IPS-18c (cell line): ENCODE results near the gene CAPS.
"Not testable (repeated sequence)": the region's sequence is repeated elsewhere in the genome, so short reads cannot be mapped to it uniquely, and the experiment has no call there.

Experiments used
- H3K4me3 ChIP-seq: 2 replicates; pipeline ENCODE4 v1.7.0; 2013; ENCODE audit warnings: low read depth, mild to moderate bottlenecking, low read length, moderate library complexity; ENCODE audit not compliant: insufficient read depth
- H3K9me3 ChIP-seq: one replicate; pipeline ENCODE4 v1.6.1; 2013; ENCODE audit warnings: mild to moderate bottlenecking, low read length, moderate library complexity; ENCODE audit not compliant: control insufficient read depth, insufficient read depth

The CAPS gene

DNA sequence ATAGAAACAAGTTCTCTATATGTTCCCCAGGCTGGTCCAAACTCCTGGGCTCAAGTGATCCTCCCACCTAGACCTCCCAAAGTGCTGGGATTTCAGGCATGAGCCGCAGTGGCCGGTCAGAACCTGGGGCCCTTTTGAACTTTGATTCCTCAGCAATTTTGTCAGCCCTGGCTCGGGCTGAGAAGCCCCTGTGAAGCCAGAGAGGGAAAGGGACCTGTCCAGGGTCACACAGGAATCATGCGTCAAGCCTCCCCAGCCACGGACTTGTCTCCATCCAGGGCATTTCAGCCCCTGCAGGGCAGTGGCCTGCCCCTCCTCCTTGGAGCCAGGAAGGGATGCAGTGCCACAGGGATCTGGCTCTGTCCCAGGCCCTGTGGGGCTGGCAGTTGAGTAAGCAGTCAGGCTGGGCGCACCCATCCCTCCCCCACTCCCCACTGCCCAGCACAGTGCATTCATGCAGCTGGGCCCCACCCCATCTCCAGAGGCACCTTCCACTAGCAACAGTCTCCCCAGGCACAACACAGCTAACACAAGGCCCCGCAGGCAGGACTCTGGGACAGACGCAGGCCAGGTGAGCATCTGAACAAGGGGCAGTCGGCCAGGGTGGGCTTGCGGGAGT, at the start of gene CAPS:
CAPS (plus strand) TSS at position 516 of the 619 bp plus-strand sequence. CDS start 153 bp downstream, outside the sequence.
- no peak within 1 kb of the TSS for H3K4me3 ChIP-seq
- no peaks in the 10 kb centered on the region for H3K9me3 ChIP-seq

DNA sequence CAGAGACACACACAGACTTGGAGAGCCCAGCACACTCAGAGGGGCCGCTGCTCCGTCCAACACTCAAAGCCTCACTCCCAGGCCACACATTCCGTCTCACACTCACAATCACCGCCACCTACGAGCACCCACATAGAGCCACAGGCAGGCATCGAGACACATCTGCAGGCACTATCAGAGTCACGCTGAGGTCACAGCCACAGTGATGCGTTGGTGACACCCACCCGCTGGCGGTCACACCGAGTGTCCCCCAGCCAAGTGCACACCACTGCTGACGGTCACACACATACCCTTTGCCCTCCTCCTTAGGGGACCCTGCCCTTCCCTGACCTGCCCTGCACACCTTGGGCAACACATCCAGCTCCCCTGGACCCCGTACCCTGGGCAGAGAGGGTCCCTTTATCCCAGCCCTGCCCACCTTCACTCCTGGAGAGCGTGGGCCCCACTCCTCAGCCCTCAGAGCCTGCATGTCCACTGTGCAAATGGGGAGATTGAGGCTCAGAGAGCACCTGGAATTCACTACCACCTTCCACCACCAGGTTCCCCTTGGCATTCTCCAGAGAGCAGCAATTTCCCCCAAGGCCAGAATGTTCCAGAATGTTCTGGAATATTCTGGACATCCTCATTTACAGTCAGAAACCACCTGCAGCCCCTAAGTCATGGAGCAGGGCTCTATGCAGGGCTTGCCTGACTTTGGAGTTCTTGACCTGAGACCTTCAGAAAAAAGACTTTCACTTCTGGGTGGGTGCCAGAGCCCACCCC, 49.1 kb upstream of the CAPS start:
- Histone ChIP-seq H3K9me3 (no peaks in the 10 kb centered on the region), H3K4me3 (no peak overlapping the region)

DNA sequence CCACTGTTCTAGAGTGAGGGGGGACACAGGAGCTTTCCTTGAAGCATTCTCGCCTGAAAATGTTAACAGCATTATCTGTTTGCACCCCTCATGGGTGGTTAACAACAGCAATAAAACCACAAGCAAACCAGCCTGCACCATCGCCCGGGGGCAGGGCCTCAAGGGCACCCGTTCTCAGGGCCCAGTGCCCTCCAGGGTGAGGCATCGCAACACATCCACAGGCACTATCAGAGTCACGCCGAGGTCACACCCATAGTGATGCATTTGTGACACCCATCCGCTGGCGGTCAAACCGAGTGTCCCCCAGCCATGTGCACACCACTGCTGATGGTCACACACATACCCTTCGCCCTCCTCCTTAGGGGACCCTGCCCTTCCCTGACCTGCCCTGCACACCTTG, 48.3 kb upstream of the CAPS start:
- no peak overlapping the region for H3K4me3 ChIP-seq
- H3K9me3 ChIP-seq: no peaks in the 10 kb centered on the region

DNA sequence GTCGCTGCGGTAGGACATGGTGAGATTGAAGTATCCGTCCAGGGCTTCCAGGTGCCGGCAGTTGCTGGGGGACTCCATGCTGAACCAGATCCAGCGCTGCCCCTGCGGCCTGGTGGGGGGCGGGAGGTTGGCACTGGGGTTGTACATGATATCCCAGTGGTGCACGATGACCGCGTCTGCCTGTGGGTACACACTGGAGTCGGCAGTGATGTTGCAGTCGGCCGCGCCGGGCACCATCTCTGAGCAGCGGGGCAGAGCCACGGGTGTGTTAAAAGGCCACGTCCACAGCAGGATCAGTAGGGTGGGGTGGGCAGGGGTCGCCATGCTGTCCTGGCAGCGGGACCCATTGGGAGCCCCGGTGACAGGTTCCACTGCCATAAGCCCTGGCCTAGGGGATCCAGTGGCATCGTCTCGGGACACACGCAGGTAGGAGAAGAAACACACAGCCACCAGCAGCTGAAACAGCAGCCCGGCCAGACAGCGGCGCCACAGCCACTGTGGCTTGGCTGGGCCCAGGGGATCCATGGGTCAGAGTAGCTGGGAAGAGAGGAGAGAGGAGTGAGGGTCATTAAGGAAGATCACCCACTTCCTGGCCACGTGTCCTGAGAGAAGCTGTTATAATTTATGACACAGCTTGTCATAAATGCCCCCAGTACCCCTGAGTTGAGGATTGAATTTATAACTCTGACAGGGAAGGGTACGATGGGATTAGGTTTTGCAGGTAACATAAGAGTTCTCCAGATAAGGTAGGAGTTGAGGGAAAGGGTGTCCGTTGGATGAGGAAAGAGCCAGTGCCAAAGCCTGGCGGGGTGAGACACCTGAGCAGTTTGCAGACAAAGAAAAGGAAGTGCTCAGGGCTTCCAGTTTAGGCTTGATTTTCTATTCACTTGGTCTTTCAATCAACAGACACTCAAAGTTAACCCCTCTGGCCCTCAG, 46.6 kb upstream of the CAPS start:
- Histone ChIP-seq H3K4me3 (no peak overlapping the region), H3K9me3 (no peaks in the 10 kb centered on the region)

DNA sequence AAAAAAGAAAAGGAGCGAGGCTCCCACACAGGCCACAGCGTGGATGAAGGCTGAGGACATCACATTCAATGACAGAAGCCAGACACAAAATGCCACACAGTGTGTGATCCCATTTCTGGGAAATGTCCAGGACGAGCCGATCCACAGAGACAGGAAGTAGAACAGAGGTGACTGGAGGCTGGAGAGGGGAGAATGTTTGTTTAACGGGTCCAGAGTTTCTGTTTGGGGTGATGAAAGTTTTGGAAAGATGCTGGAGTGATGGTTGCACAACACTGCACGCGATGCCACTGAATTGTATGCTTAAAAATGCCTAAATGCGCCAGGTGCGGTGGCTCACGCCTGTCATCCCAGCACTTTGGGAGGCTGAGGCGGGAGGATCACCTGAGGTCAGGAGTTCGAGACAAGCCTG, 43.1 kb upstream of the CAPS start:
- no peaks in the 10 kb centered on the region for H3K9me3 ChIP-seq
- no peak overlapping the region for H3K4me3 ChIP-seq

DNA sequence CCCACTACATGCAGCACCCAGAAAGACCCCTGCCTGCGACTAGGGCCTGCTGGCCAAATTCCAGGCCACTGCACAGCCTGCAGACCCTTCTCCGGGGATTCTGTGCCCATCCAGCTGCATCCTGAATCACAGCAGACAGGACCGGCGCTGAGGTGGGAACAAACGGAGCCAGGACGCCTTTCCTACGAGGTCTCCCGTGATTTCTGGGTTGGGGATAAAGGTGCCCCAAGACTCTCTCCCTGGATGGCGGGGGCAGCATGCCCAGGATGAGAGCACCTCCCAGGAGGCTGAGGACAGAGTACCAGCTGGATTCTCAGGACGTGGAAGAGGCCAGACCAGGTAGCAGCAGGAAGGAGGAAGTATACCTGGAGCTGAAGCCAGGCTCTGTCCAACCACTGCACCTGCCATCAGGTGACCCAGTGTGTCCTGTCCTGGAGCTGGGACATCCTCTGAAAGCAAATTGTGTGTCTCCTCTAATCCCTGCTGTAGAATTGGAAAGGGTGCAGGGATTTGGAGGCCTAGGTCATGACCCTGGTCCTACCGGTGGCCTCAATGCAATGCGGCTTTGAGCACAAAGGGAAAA, 40.3 kb upstream of the CAPS start:
- no peak overlapping the region for H3K4me3 ChIP-seq
- H3K9me3 ChIP-seq: no peaks in the 10 kb centered on the region

DNA sequence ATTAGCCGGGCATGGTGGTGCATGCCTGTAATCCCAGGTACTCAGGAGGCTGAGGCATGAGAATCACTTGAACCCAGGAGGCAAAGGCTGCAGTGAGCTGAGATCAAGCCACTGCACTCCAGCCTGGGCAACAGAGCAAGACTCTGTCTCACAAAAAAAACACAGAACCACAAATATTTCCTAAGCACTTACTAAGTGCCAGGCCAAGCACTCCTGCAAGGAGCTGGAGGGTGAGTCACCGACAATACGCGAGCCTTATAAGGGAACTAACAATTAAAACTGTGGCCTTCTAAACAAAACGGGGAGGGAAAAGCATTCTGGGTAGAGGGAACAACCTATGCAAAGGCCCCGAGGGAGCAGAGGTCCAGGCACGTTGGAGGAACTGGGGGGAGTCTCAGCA, 39.6 kb upstream of the CAPS start:
- not testable (repeated sequence) for H3K4me3 ChIP-seq, H3K9me3 ChIP-seq

DNA sequence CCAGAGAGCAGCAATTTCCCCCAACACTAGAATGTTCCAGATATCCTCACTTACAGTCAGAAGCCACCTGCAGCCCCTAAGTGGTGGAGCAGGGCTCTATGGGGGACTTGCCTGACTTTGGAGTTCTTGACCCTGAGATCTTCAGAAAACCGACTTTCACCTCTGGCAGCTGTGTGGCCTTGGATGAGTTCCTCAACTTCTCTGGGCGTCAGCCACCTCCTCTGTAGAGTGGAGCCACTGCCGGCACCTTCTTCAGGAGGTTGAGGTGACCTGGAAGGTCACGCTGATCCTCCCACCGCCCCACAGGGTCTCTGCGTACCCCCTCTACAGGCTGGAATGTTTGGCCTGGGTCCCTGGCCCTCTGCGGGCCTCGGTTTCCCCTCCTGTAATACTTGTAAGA, 36.6 kb upstream of the CAPS start:
- Histone ChIP-seq H3K4me3 (no peak overlapping the region), H3K9me3 (no peaks in the 10 kb centered on the region)

DNA sequence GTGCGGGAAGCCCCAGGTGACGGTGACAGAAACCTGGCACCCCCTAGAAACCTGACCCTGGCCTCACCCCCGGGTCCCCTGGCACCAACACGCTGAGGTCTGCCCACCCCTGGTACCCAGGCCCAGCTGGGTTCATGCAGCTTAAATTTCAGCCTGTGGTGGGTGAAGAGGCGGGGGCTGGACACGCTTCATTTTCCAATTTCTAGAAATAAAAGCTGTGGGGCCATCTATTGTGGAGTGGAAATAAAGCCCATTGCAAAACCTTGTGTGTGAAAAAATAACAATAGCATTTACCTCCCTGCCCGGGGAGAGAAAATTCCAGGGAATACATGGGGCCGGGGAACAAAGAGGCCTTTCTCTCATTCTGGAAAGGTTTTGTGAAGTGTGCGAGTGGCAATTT, 36.2 kb upstream of the CAPS start:
- no peaks in the 10 kb centered on the region for H3K9me3 ChIP-seq

DNA sequence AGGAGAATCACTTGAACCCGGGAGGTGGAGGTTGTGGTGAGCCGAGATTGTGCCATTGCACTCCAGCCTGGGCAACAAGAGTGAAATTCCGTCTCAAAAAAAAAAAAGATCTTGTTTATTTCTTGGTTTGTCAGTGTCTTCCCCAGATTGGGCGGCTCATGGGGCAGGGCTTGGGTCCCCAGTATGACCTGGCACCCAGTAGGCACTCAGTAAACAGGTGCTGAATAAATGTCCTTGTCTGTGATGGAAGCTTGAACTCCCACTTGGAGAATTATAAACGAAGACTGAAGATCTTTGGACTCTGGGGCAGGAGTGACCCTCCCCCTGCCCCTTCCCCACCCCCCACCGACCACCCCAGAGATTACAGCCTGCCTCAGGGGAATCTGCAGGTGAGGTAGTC, 33.9 kb upstream of the CAPS start:
- no peaks in the 10 kb centered on the region for H3K9me3 ChIP-seq
- H3K4me3 ChIP-seq: no peak overlapping the region

More for the DNA sequence above, 36.2 kb upstream of the CAPS start:
- no peak overlapping the region for H3K4me3 ChIP-seq

DNA sequence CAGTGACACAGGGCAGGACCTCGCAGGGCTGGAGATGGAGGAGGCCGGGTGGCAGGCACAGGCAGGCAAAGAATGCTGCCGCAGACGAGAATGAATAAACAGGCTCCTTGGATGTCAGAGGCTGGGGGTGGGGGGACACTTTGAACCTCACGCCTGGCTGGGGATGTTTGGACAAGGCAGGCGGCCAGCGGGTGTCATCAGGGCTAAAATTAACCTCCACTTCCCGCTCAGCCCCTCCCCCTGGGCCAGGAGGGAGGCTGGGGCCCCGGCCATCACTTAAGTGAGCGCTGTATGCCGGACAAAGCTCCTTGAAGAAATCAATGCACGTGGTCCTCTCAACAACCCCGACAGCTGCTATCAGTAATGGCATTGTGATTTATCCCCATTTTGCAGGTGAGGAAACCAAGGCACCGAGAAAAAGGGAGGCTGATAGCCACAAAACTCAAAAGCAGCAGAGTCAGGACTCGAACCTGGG, 33.4 kb upstream of the CAPS start:
- no peak overlapping the region for H3K4me3 ChIP-seq
- H3K9me3 ChIP-seq: no peaks in the 10 kb centered on the region

DNA sequence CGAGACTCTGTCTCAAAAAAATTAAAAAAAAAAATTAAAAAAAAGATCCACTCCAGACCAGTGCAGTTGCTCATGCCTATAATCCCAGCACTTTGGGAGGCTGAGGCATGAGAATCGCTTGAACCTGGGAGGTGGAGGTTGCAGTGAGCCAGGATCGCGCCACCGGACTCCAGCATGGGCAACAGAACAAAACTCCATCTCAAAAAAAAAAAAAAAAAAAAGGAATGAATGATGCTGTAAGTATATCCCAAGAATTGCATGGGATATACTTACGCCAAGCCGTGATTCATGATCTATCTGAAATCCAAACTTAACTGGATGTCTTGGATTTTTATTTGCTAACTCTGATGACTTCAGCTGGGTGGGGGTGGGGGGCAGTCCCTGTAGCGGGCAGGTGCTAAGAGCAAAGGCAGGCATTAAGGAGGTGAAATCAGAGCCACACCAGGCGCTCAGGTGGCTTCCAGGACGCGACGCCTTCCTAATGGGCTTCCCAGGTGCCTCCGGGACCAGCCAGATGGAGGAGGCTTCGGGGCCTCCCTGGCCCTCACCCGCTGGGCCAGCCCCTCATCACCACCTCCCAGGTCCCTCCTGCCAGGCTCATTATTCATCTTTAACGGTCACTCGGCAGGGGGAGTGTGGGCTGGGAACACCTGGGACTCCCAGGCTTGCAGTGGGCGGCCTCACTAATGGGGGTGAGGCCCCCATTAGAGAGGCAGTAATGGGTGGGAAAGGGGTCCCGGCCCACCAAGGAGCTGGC, 32.3 kb upstream of the CAPS start:
- no peaks in the 10 kb centered on the region for H3K9me3 ChIP-seq
- no peak overlapping the region for H3K4me3 ChIP-seq

DNA sequence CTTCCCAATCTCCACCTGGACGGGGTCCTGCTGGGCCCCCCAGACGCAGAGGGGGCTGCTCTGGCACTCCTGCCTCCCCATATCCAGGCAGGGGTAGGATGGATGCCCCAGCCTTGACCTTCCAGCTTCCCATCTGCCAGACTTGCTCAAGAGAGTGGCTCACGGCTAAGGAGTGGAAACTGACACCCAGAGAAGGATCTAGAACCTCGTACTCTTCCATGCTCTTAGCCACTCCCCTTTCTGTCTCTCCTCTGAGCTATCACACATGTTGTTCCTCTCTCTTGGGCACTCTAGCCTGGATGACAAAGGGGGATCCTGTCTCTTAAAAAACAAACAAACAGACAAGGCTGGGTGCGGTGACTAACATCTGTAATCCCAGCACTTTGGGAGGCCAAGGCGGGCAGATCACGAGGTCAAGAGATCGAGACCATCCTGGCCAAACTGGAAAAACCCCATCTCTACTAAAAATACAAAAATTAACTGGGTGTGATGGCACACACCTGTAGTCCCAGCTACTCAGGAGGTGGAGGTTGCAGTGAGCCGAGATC, 31.6 kb upstream of the CAPS start:
- H3K9me3 ChIP-seq: no peaks in the 10 kb centered on the region
- no peak overlapping the region for H3K4me3 ChIP-seq

DNA sequence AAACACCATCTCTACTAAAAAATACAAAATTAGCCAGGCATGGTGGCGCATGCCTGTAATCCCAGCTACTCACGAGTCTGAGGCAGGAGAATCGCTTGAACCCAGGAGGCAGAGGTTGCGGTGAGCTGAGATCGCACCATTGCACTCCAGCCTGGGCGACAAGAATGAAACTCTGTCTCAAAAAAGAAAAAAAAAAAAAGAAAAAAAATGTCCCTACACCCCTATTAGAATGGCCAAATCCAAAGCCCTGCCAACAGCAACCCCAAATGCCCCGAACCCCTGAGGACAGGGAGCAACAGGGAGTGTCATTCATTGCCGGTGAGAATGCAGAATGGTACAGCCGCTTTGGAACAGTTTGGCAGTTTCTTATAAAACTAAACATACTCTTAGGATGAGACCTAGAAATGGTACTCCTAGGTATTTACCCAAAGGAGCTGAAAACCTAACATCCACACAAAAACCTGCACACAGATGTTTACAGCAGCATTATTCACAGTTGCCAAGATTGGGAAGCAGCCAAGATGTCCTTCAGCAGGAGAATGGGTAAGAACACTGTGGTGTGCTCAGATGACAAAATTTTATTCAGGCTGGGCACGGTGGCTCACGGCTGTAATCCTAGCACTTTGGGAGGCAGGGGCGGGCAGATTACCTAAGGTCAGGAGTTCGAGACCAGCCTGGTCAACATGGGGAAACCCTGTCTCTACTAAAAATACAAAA, 30.7 kb upstream of the CAPS start:
- H3K9me3 ChIP-seq, H3K4me3 ChIP-seq: not testable (repeated sequence)

DNA sequence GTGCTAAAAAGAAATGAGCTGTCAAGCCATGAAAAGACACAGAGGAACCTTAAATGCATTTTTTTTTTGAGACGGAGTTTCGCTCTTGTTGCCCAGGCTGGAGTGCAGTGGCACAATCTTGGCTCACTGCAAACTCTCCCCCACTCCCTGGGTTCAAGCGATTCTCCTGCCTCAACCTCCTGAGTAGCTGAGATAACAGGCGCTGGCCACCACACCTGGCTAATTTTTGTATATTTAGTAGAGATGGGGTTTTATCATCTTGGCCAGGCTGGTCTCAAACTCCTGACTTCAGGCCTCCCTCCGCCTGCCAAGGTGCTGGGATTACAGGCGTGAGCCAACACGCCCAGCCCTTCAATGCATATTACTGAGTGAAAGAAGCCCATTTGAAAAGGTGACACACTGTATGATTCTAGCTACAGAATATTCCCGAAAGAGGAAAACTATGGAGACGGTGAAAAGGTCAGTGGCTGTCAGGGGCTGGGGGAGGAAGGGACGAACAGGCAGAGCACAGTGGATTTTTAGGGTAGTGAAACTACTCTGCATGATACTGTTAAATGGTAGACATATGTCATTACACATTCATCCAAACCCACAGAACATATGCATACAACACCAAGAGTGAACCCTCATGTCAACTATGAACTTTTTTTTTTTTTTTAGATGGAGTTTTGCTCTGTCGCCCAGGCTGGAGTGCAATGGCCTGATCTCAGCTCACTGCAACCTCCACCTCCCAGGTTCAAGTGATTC, 29.8 kb upstream of the CAPS start:
- H3K9me3 ChIP-seq, H3K4me3 ChIP-seq: not testable (repeated sequence)
